ENCODE data around the gene HSPB1.

DNA sequence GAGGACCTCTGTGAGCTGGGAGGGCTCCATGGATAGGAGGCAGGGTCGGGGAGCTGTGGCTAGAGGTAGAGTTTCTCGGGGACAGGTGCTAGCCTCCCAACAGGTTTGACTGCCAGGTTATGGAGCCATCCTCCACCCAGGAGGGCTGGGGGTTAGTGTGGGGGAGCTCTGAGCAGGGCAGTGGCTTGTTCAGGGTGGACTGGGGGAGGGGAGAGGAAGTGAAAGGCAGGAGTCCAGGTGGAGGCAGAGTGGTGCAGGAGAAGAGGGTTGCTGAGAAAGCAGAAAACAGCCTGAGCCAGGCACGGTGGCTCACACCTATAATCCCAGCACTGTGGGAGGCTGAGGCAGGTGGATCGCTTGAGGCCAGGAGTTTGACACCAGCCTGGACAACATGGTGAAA is 40.5 kb upstream of the HSPB1 start:
- TF ChIP-seq POLR2A (IDR thresholded peaks at IDR 0.05): no peak
- no peak for TF ChIP-seq CTCF (IDR thresholded peaks at IDR 0.05)
